AG09319 (cell line): Measurements from ENCODE around the gene TMEM238.
A peak's percentile ranks its signal among the peaks of the same experiment; 100 is the strongest.
"Not testable (repeated sequence)": the region's sequence is repeated elsewhere in the genome, so short reads cannot be mapped to it uniquely, and the experiment has no call there.

Experiments used
- DNase-seq: peaks from one replicate; pipeline ENCODE4 v3.0.0-alpha.2; 2010; ENCODE audit warnings: low read depth; ENCODE audit errors: extremely low read depth
- TF ChIP-seq, protein P1 (sequence below): IDR thresholded peaks from 2 replicates; pipeline ENCODE4 v1.5.1; 2011; ENCODE audit warnings: low read depth, mild to moderate bottlenecking, inconsistent platforms, low read length, moderate library complexity

TMEM238 gene

DNA sequence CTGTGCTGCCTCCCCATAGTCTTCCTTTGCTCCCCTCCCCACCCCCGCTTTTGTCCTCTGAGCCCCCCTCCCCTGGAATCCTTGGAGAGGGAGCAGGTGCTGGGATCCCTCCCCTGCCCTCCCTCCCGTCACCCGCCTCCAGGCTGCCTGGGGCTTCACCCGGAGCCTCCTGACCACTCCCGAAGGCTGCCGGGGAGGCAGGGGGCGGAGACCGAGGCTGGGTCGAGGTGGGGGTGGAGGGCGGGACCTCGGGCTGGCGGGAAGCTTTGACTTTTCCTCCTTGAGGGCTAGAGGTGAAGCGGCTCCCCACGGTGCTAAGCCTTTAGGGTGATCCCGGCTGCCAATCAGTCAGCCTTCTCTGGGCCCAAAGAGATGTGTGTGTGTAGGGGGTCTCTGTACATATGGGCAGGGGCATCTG, 42.9 kb downstream of the TMEM238 start:
- TF ChIP-seq, protein P1, sequence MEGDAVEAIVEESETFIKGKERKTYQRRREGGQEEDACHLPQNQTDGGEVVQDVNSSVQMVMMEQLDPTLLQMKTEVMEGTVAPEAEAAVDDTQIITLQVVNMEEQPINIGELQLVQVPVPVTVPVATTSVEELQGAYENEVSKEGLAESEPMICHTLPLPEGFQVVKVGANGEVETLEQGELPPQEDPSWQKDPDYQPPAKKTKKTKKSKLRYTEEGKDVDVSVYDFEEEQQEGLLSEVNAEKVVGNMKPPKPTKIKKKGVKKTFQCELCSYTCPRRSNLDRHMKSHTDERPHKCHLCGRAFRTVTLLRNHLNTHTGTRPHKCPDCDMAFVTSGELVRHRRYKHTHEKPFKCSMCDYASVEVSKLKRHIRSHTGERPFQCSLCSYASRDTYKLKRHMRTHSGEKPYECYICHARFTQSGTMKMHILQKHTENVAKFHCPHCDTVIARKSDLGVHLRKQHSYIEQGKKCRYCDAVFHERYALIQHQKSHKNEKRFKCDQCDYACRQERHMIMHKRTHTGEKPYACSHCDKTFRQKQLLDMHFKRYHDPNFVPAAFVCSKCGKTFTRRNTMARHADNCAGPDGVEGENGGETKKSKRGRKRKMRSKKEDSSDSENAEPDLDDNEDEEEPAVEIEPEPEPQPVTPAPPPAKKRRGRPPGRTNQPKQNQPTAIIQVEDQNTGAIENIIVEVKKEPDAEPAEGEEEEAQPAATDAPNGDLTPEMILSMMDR = no peak
- no peak for DNase-seq

DNA sequence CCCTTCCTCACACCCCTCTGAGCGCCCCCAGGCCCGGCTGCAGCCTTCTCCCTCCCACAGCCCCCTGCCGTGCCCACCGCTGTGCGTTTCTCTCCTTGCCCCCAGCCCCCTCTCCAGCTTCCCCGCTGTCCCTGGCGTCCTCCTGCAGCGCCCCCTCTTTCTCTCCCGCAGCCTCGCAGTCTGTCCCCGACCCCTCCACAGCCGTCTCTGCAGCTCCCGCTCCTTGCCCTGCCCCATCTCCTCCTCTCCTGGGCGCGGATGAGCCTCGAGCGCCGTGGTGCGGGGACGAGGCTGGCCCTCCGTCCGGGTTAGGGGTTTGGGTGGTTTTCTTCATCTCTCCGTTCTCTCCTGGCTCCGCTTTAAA, 43.3 kb downstream of the TMEM238 start:
- no peak for DNase-seq
- TF ChIP-seq, protein P1 = peak; percentile 12

DNA sequence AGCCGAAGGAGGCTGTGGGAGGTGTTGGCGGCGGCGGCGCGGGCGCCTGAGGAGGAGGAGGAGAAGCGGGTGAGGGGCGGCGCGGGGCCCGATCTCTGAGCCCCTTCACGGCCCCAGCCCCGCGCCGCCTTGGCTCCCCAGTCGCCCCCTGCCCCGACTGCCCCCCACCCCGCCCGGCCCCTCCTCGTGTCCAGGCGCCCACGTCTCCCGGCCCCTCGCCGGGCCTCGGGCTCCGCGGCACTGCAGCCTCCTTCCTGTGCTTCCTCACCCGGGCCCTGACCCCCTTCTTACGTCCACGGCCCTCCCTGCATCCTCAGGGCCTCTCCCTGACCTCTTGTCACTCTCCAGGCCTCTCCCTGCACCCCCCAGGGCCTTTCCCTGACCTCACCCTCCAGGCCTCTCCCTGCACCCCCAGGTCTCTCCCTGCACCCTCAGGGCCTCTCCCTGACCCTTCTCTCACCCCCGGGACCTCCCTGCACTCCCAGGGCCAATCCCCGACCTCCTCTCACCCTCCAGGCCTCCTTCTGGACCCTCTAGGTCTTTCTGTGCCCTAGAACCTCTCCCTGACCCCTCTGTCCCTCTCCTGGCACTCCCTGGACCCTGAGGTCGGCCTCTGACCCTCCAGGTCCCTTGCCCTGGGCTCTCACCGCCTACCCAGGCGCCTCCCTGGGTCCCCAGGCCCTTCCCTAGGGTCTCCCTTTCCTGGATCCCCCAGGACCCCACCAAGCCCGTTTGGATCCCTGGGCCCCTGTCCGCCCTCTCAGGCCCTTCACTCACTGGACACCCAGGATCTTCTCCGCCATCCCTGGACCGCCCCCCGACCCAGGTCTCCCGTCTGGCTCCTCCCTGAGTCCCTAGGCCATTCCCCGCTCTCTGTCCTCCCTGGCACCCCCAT, 44.0 kb downstream of the TMEM238 start:
- TF ChIP-seq, protein P1 = no peak
- DNase-seq = no peak

DNA sequence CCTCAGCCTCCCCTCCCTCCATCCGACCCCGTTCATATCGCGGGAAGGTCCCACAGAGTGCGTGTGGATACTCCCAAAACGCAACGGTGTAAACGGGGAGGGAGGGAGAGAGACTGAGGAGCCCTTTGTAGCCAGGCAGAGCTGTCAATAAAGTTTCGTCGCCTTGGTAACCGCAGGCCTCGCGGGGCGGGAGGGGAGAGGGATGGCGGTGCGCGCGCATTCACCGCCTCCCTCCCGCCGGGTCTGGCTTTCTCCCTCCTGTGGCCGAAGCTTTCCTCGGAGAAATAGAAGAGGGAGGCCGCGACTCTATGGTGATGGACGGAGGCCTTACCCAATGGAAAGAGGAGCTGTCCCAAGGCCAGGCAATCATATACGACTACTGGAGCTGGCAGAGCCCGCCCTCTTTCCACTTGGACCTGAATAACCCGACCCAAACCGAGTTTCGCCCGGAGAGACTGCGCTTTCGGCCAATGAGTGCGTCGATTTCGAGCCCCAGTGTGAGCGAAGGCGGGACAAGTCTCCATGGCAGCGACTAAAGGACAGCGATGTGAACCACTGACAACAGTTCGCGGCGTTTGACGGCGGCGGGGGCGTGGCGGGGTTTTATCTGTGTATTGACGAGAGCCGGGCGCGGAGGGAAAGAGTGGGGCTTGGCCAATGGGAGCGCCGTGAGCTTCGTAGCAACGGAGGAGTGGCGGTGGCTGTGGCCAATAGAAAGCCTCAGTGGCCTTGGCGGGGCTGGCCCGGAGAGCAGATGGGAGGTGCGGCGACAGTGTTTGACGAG, 44.8 kb downstream of the TMEM238 start, which contains the start of gene KMT5C:
KMT5C (plus strand) TSS at position 772 of the 784 bp plus-strand sequence. CDS start 2,061 bp downstream, outside the sequence.
- DNase-seq = peak; percentile 100
- TF ChIP-seq, protein P1 = peak; percentile 37

DNA sequence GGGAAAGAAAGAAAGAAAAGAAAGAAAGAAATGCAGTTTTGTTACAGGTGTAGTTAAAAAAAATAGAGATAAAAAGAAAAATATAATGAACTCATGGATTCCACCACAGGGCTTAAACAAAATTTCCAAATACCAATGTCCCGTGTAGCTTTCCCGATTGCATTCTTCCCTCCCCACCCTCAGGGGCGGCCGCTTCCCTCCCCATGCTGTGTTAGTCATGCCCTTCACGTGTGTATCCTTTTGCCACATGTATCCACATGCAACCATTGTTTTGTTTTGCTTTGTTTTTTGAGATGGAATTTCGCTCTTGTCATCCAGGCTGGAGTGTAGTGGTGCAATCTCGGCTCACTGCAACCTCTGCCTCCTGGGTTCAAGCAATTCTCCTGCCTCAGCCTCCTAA, 48.0 kb downstream of the TMEM238 start:
- TF ChIP-seq, protein P1 = no peak

DNA sequence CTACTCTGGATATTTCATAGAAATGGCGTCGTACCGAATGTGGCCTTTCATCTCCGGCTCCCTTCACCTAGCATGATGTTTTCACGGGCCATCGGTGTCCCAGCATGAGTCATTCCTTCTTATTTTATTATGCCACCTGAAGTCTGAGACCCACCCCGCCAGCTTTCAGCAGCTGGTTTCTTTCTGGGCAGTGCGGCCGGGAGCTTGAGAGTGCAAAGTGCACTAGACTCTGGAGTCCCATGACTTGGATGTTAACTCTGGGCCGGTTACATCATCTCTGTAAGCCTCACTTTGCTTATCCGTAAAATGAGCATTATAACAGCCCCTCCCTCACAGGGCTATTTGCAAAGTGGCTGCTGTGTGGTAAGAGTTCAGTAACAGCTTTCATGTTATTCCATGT, 50.2 kb downstream of the TMEM238 start:
- no peak for DNase-seq
- TF ChIP-seq, protein P1 = no peak

More for the DNA sequence above, 48.0 kb downstream of the TMEM238 start:
- no peak for DNase-seq

DNA sequence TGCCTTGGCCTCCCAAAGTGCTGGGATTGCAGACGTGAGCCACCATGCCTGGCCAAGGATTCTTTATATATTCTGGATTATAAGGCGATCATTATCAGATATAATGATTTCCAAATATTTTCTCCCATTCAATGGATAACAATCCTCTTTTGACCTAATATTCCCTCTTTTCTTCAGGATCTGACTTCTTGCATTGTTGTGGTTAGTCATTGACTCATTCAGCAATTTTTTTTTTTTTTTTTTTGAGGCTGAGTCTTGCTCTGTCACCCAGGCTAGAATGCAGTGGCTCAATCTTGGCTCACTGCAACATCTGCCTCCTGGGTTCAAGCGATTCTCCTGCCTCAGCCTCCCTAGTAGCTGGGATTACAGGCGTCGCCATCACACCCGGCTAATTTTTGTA, 54.3 kb downstream of the TMEM238 start:
- DNase-seq = not testable (repeated sequence)
